GM23338 (cell line): ENCODE measurements around the gene MYO16.

Experiments used
- CREB1 ChIP-seq: fragments of 250-450 bp; sonication (Bioruptor Pico); IDR thresholded peaks from 2 replicates; pipeline ENCODE4 v1.5.0; 2020; ENCODE audit warnings: low read depth, mild to moderate bottlenecking, moderate library complexity
- CTCF ChIP-seq, 2 experiments: fragments of 200-600 bp in 1 of 2; sonication (generic) in 1 of 2; conservative IDR thresholded peaks; 2 replicates each; pipeline versions ENCODE4 v1.5.1 to v1.6.1; 2016 to 2017; ENCODE audit warnings: antibody characterized with exemption in 2 of 2, low read depth in 2 of 2, mild to moderate bottlenecking in 2 of 2, moderate library complexity in 1 of 2
- ETS1 ChIP-seq: IDR thresholded peaks from 2 replicates; pipeline ENCODE4 v1.6.1; 2016; ENCODE audit warnings: antibody characterized with exemption
- EZH2 ChIP-seq: fragments of 200-600 bp; sonication (generic); IDR thresholded peaks from one replicate; pipeline ENCODE4 v1.8.0; 2017; ENCODE audit warnings: antibody characterized with exemption, mild to moderate bottlenecking, low read depth; ENCODE audit not compliant: unreplicated experiment
- EZH2phosphoT487 ChIP-seq: fragments of 200-600 bp; sonication (generic); IDR thresholded peaks from one replicate; pipeline ENCODE4 v1.8.1; 2018; ENCODE audit warnings: antibody characterized with exemption; ENCODE audit not compliant: unreplicated experiment
- JUNB ChIP-seq: IDR thresholded peaks from one replicate; pipeline ENCODE4 v1.6.1; 2016; ENCODE audit warnings: antibody characterized with exemption; ENCODE audit not compliant: unreplicated experiment
- NANOG ChIP-seq: IDR thresholded peaks from 2 replicates; pipeline ENCODE4 v1.6.1; 2016; ENCODE audit warnings: antibody characterized with exemption, borderline replicate concordance
- POLR2AphosphoS5 ChIP-seq: IDR thresholded peaks from 2 replicates; pipeline ENCODE4 v1.6.1; 2016; ENCODE audit warnings: antibody characterized with exemption, low read depth
- REST ChIP-seq: IDR thresholded peaks from one replicate; pipeline ENCODE4 v1.6.1; 2018; ENCODE audit warnings: antibody characterized with exemption; ENCODE audit not compliant: unreplicated experiment
- STAT1 ChIP-seq: IDR thresholded peaks from one replicate; pipeline ENCODE4 v1.6.1; 2016; ENCODE audit warnings: antibody characterized with exemption; ENCODE audit not compliant: unreplicated experiment
- ZNF114 ChIP-seq: fragments of 250-450 bp; sonication (Bioruptor Pico); IDR thresholded peaks from 2 replicates; pipeline ENCODE4 v1.5.0; 2020; ENCODE audit warnings: mild to moderate bottlenecking, moderate library complexity
- ZNF331 ChIP-seq: fragments of 250-450 bp; sonication (Bioruptor Pico); IDR thresholded peaks from 2 replicates; pipeline ENCODE4 v1.5.0; 2020; ENCODE audit warnings: low read depth, mild to moderate bottlenecking, moderate library complexity
- ZNF462 ChIP-seq: fragments of 250-450 bp; sonication (Bioruptor Pico); IDR thresholded peaks from 2 replicates; pipeline ENCODE4 v1.5.0; 2020; ENCODE audit warnings: mild to moderate bottlenecking, moderate library complexity

- TF ChIP-seq JUNB (no peak), CTCF (conservative IDR thresholded peaks at IDR 0.05; ENCODE audit: low read depth in 2 of 2) (no peak), EZH2phosphoT487 (no peak), NANOG (no peak), POLR2AphosphoS5 (no peak), EZH2 (no peak), REST (no peak), ZNF331 (no peak), ETS1 (no peak), ZNF114 (CRISPR knock-in tag) (no peak), CREB1 (no peak), ZNF462 (CRISPR knock-in tag) (no peak), STAT1 (no peak)
Observed at GRCh38 chr13:108725471-108725870, 96.1 kb downstream of the MYO16 start.
